Pancreas (tissue), 10 donors: ENCODE results near the gene CPNE9. TPM values are rescaled to one million over a fixed set of nuclear protein-coding genes. Genes with fewer than 3 reads are reported as not detected.

Experiments
- ATAC-seq, 4 donors: fragments of 200-7000 bp; cut with Tn5 transposase; one replicate each; pipeline versions ENCODE4 v1.8.0 to v1.9.1; 2020; ENCODE audit warnings: mild to moderate bottlenecking in 4 of 4, moderate library complexity in 4 of 4
- DNase-seq, 6 donors: peaks; one replicate each; pipeline ENCODE4 v3.0.0-alpha.2; 2020
- FAIRE-seq: peaks from 2 replicates; lab custom pipeline; 2012; peaks lifted over from hg19 to GRCh38; lab: Jason Lieb, UNC
- H3K27ac ChIP-seq, 4 donors: fragments of 200-600 bp; sonication (generic); 1 replicate in 3 of 4; 2 replicates in 1 of 4; pipeline versions ENCODE4 v1.5.0 to v1.8.0; 2020
- H3K27me3 ChIP-seq, 4 donors: fragments of 200-600 bp; one replicate each; pipeline ENCODE4 v1.8.0; 2021
- H3K36me3 ChIP-seq, 3 donors: fragments of 200-600 bp; sonication (generic) in 1 of 3; one replicate each; pipeline versions ENCODE4 v1.5.0 to v1.8.0; 2020 to 2021
- H3K4me1 ChIP-seq, 3 donors: fragments of 200-600 bp; one replicate each; pipeline ENCODE4 v1.8.0; 2021
- H3K4me3 ChIP-seq, 4 donors: fragments of 200-600 bp; sonication (generic) in 2 of 4; one replicate each; pipeline versions ENCODE4 v1.5.0 to v1.8.0; 2020 to 2021
- H3K9me3 ChIP-seq, 4 donors: fragments of 200-600 bp; one replicate each; pipeline ENCODE4 v1.8.0; 2021
- CTCF ChIP-seq, 4 donors: fragments of 200-600 bp; sonication (generic) in 3 of 4; IDR thresholded peaks; one replicate each; pipeline versions ENCODE4 v1.5.0 to v1.8.0; 2021; ENCODE audit warnings: antibody characterized with exemption in 4 of 4
- WGBS, 2 donors: extraction: QIAGEN DNeasy Blood & Tissue Kit; methylation state at CpG; one replicate each; pipeline ENCODE4 v1.1.7; 2013; 5-methylcytosine and 5-hydroxymethylcytosine counted together
- intact Hi-C, 3 donors: fragments of 100-400 bp; cut with DNase I; formaldehyde crosslinking; loops; one replicate each; pipeline versions ENCODE4 v1.11.1 to v1.14.2; 2022
- polyA plus RNA-seq, 2 donors: library from polyadenylated mRNA; stranded (reverse); fragments of 200-250 nt; gene quantifications; one replicate each; pipeline ENCODE4 v1.2.3, GENCODE V29; 2013
- total RNA-seq, 6 donors: library from RNA; stranded (reverse); fragmentation: NEBNext Ultra II Directional in 4 of 6; extraction: Animal tissue kit (Norgen Biotek cat#: 25700) in 4 of 6; gene quantifications; one replicate each; pipeline versions ENCODE4 v1.2.1 to v1.2.4, GENCODE V29; 2021 to 2023
- donor health status: healthy with polysubstance abuse.
- donor health status: DM: no; HTN: no; CAD: no; lungs with moderate emphysema.
- donor health status: DM: no; HTN: no; CAD: no.
- donor health status: control.
- donor health status: control.
- donor health status: Bipolar disorder and iron deficiency.
- donor health status: DM: yes; HTN: yes; CAD: no.
- donor health status: DM: no; HTN: no; CAD: no.
- donor health status: DM: no; HTN: no; CAD: no.
- donor health status: DM: yes; HTN: yes; CAD: no.

CPNE9 gene
- total and polyA plus RNA-seq, 8 donors, result 0.12 to 0.85 (median 0.19) TPM; not detected in 3

- intact Hi-C loops, result no loop called here
- Histone ChIP-seq H3K4me1 (peaks cover 0 to 5% (median 3%) of the 10 kb centered on the region in 3 donors), H3K4me3 (no peak overlapping the region), H3K27ac (no peak overlapping the region), H3K9me3 (no peaks in the 10 kb centered on the region), H3K36me3 (peaks cover 0 to 76% (median 35%) of the 10 kb centered on the region in 3 donors), H3K27me3 (no peaks in the 10 kb centered on the region)
- DNase-seq (no peak), ATAC-seq (no peak), FAIRE-seq (no peak)
- WGBS, 2 donors, result 98% methylated on average over 2 of the region's 2 CpGs
- TF ChIP-seq CTCF (IDR thresholded peaks at IDR 0.05), result no peak
Measured at GRCh38 chr3:9673752-9674151, 29.9 kb upstream of the CPNE9 start.

- Histone ChIP-seq H3K4me1 (peaks cover 0 to under 1% (median 0%) of the 10 kb centered on the region in 3 donors), H3K9me3 (no peaks in the 10 kb centered on the region), H3K4me3 (no peak overlapping the region), H3K27ac (no peak overlapping the region), H3K27me3 (no peaks in the 10 kb centered on the region), H3K36me3 (peaks cover 0 to 86% (median 43%) of the 10 kb centered on the region in 3 donors)
- 82 to 88% methylated on average over 5 of the region's 5 CpGs for WGBS, 2 donors
- no peak for TF ChIP-seq CTCF (IDR thresholded peaks at IDR 0.05)
- intact Hi-C loops, result no loop called here
- ATAC-seq, result no peak
- DNase-seq, result no peak
- FAIRE-seq, result no peak
Measured at GRCh38 chr3:9675736-9676290, 27.8 kb upstream of the CPNE9 start.

- no peaks in the 10 kb centered on the region for H3K9me3 ChIP-seq
- DNase-seq, result no peak
- H3K36me3 ChIP-seq, result peaks cover 0 to 76% (median 39%) of the 10 kb centered on the region in 3 donors
- H3K27ac ChIP-seq, result no peak overlapping the region
- no peak for ATAC-seq
- TF ChIP-seq CTCF (IDR thresholded peaks at IDR 0.05), result no peak
- 80 to 87% methylated on average over 6 of the region's 6 CpGs for WGBS, 2 donors
- peaks cover 0 to 6% (median 0%) of the 10 kb centered on the region in 3 donors for H3K4me1 ChIP-seq
- FAIRE-seq, result no peak
- no peaks in the 10 kb centered on the region for H3K27me3 ChIP-seq
- intact Hi-C loops, result no loop called here
- H3K4me3 ChIP-seq, result no peak overlapping the region
Measured at GRCh38 chr3:9676785-9677184, 26.8 kb upstream of the CPNE9 start.

GRCh38 chr3:9678493-9678892 is 25.1 kb upstream of the CPNE9 start:
- H3K4me3 ChIP-seq, result no peak overlapping the region
- no peak for TF ChIP-seq CTCF (IDR thresholded peaks at IDR 0.05)
- no peak for FAIRE-seq
- peaks cover 0 to 67% (median 35%) of the 10 kb centered on the region in 3 donors for H3K36me3 ChIP-seq
- H3K9me3 ChIP-seq, result no peaks in the 10 kb centered on the region
- no peak for DNase-seq
- no peak for ATAC-seq
- H3K27me3 ChIP-seq, result no peaks in the 10 kb centered on the region
- H3K4me1 ChIP-seq, result peaks cover 0 to 6% (median 0%) of the 10 kb centered on the region in 3 donors
- WGBS, 2 donors, result 78 to 84% methylated on average over 3 of the region's 3 CpGs
- intact Hi-C loops, result no loop called here
- no peak overlapping the region for H3K27ac ChIP-seq

GRCh38 chr3:9679476-9680080 is 24.1 kb upstream of the CPNE9 start:
- 91 to 96% methylated on average over 6 of the region's 6 CpGs for WGBS, 2 donors
- intact Hi-C loops, result no loop called here
- no peak for ATAC-seq
- H3K9me3 ChIP-seq, result no peaks in the 10 kb centered on the region
- no peak for DNase-seq
- no peak overlapping the region for H3K4me3 ChIP-seq
- FAIRE-seq, result no peak
- no peak overlapping the region for H3K27ac ChIP-seq
- peaks cover 3 to 68% (median 33%) of the 10 kb centered on the region in 3 donors for H3K36me3 ChIP-seq
- H3K4me1 ChIP-seq, result peaks cover 0 to 6% (median 0%) of the 10 kb centered on the region in 3 donors
- H3K27me3 ChIP-seq, result no peaks in the 10 kb centered on the region
- TF ChIP-seq CTCF (IDR thresholded peaks at IDR 0.05), result no peak
